SK-N-SH treated with all-trans-retinoic acid at 6 μM for 48 hours (cell line): ENCODE data around the gene ADAM10.

Experiments used
- ATAC-seq: fragments of 200-7000 bp; cut with Tn5 transposase; 3 replicates; pipeline ENCODE4 v1.9.1; 2020; ENCODE audit warnings: mild to moderate bottlenecking, moderate library complexity
- ARNTL ChIP-seq: fragments of 450-650 bp; formaldehyde crosslinking; IDR thresholded peaks from 2 replicates; pipeline ENCODE4 v1.5.0; 2020; ENCODE audit warnings: low read depth, mild to moderate bottlenecking, moderate library complexity, borderline replicate concordance
- BACH2 ChIP-seq: fragments of 250-450 bp; sonication (Bioruptor Pico); IDR thresholded peaks from 2 replicates; pipeline ENCODE4 v1.9.0; 2021; ENCODE audit warnings: mild to moderate bottlenecking, borderline replicate concordance
- CSDC2 ChIP-seq: fragments of 250-450 bp; sonication (Bioruptor Pico); IDR thresholded peaks from 2 replicates; pipeline ENCODE4 v1.5.0; 2020; ENCODE audit warnings: mild to moderate bottlenecking, moderate library complexity
- GLIS3 ChIP-seq: fragments of 250-450 bp; sonication (Bioruptor Pico); IDR thresholded peaks from 2 replicates; pipeline ENCODE4 v1.5.0; 2020; ENCODE audit warnings: mild to moderate bottlenecking, moderate library complexity
- ISL1 ChIP-seq: fragments of 250-450 bp; sonication (Bioruptor Pico); IDR thresholded peaks from 2 replicates; pipeline ENCODE4 v2.1.2; 2022; ENCODE audit warnings: mild to moderate bottlenecking, moderate library complexity
- OSR1 ChIP-seq: fragments of 250-450 bp; sonication (Bioruptor Pico); IDR thresholded peaks from 2 replicates; pipeline ENCODE4 v1.8.0; 2022; ENCODE audit warnings: moderate library complexity, mild to moderate bottlenecking, inconsistent platforms
- PATZ1 ChIP-seq: fragments of 250-450 bp; sonication (Bioruptor Pico); IDR thresholded peaks from 2 replicates; pipeline ENCODE4 v1.8.0; 2020; ENCODE audit warnings: mild to moderate bottlenecking, moderate library complexity, borderline replicate concordance
- PPARA ChIP-seq: fragments of 250-450 bp; sonication (Bioruptor Pico); IDR thresholded peaks from 2 replicates; pipeline ENCODE4 v1.5.0; 2020; ENCODE audit warnings: mild to moderate bottlenecking, borderline replicate concordance
- SNAI2 ChIP-seq: fragments of 250-450 bp; sonication (Bioruptor Pico); IDR thresholded peaks from 2 replicates; pipeline ENCODE4 v1.5.0; 2020; ENCODE audit warnings: mild to moderate bottlenecking, moderate library complexity
- TCF4 ChIP-seq: fragments of 250-450 bp; sonication (Bioruptor Pico); IDR thresholded peaks from 2 replicates; pipeline ENCODE4 v1.8.0; 2021; ENCODE audit warnings: mild to moderate bottlenecking, moderate library complexity, borderline replicate concordance
- TOX ChIP-seq: fragments of 250-450 bp; sonication (Bioruptor Pico); IDR thresholded peaks from 2 replicates; pipeline ENCODE4 v1.8.0; 2021; ENCODE audit warnings: mild to moderate bottlenecking, moderate library complexity, borderline replicate concordance
- ZC3H10 ChIP-seq: fragments of 250-450 bp; sonication (Bioruptor Pico); IDR thresholded peaks from 2 replicates; pipeline ENCODE4 v1.5.1; 2021; ENCODE audit warnings: mild to moderate bottlenecking, moderate library complexity
- ZFP3 ChIP-seq: fragments of 250-450 bp; sonication (Bioruptor Pico); IDR thresholded peaks from 2 replicates; pipeline ENCODE4 v1.5.0; 2020; ENCODE audit warnings: mild to moderate bottlenecking, moderate library complexity
- ZFP30 ChIP-seq: fragments of 450-650 bp; formaldehyde crosslinking; IDR thresholded peaks from 2 replicates; pipeline ENCODE4 v1.5.0; 2022; ENCODE audit warnings: mild to moderate bottlenecking, moderate library complexity
- ZNF70 ChIP-seq: fragments of 450-650 bp; formaldehyde crosslinking; IDR thresholded peaks from 2 replicates; pipeline ENCODE4 v1.5.0; 2020; ENCODE audit warnings: mild to moderate bottlenecking, moderate library complexity
- ZNF8 ChIP-seq: fragments of 450-650 bp; formaldehyde crosslinking; IDR thresholded peaks from 2 replicates; pipeline ENCODE4 v1.5.0; 2020; ENCODE audit warnings: mild to moderate bottlenecking, moderate library complexity
- TF ChIP-seq, protein P1 (sequence below): fragments of 250-450 bp; sonication (Bioruptor Pico); IDR thresholded peaks from 2 replicates; pipeline ENCODE4 v1.5.0; 2020; ENCODE audit warnings: mild to moderate bottlenecking, moderate library complexity
- TF ChIP-seq, protein P2 (sequence below): fragments of 250-450 bp; sonication (Bioruptor Pico); IDR thresholded peaks from 2 replicates; pipeline ENCODE4 v1.5.1; 2020; ENCODE audit warnings: low read depth, mild to moderate bottlenecking, moderate library complexity
- TF ChIP-seq, protein P3 (sequence below): fragments of 250-450 bp; sonication (Bioruptor Pico); IDR thresholded peaks from 2 replicates; pipeline ENCODE4 v1.5.1; 2021; ENCODE audit warnings: mild to moderate bottlenecking, moderate library complexity
- TF ChIP-seq, protein P4 (sequence below): fragments of 250-450 bp; sonication (Bioruptor Pico); IDR thresholded peaks from 2 replicates; pipeline ENCODE4 v1.8.0; 2021; ENCODE audit warnings: low read depth, mild to moderate bottlenecking, moderate library complexity, borderline replicate concordance

The ADAM10 gene

GRCh38 chr15:58764468-58764867 is 15.0 kb upstream of the ADAM10 start:
- ATAC-seq: no peak
- no peak for TF ChIP-seq ZFP3 (CRISPR knock-in tag)
- TF ChIP-seq, protein P1, sequence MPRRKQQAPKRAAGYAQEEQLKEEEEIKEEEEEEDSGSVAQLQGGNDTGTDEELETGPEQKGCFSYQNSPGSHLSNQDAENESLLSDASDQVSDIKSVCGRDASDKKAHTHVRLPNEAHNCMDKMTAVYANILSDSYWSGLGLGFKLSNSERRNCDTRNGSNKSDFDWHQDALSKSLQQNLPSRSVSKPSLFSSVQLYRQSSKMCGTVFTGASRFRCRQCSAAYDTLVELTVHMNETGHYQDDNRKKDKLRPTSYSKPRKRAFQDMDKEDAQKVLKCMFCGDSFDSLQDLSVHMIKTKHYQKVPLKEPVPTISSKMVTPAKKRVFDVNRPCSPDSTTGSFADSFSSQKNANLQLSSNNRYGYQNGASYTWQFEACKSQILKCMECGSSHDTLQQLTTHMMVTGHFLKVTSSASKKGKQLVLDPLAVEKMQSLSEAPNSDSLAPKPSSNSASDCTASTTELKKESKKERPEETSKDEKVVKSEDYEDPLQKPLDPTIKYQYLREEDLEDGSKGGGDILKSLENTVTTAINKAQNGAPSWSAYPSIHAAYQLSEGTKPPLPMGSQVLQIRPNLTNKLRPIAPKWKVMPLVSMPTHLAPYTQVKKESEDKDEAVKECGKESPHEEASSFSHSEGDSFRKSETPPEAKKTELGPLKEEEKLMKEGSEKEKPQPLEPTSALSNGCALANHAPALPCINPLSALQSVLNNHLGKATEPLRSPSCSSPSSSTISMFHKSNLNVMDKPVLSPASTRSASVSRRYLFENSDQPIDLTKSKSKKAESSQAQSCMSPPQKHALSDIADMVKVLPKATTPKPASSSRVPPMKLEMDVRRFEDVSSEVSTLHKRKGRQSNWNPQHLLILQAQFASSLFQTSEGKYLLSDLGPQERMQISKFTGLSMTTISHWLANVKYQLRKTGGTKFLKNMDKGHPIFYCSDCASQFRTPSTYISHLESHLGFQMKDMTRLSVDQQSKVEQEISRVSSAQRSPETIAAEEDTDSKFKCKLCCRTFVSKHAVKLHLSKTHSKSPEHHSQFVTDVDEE (CRISPR knock-in tag): no peak
- no peak for TF ChIP-seq ZFP30
- no peak for TF ChIP-seq ZC3H10 (CRISPR knock-in tag)
- TF ChIP-seq SNAI2 (CRISPR knock-in tag): no peak
- no peak for TF ChIP-seq BACH2 (CRISPR knock-in tag)
- TF ChIP-seq, protein P2, sequence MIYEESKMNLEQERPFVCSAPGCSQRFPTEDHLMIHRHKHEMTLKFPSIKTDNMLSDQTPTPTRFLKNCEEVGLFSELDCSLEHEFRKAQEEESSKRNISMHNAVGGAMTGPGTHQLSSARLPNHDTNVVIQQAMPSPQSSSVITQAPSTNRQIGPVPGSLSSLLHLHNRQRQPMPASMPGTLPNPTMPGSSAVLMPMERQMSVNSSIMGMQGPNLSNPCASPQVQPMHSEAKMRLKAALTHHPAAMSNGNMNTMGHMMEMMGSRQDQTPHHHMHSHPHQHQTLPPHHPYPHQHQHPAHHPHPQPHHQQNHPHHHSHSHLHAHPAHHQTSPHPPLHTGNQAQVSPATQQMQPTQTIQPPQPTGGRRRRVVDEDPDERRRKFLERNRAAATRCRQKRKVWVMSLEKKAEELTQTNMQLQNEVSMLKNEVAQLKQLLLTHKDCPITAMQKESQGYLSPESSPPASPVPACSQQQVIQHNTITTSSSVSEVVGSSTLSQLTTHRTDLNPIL (CRISPR knock-in tag): no peak
- no peak for TF ChIP-seq CSDC2 (CRISPR knock-in tag)
- TF ChIP-seq ZNF8 (CRISPR knock-in tag): no peak
- TF ChIP-seq ZNF70 (CRISPR knock-in tag): no peak
- TF ChIP-seq, all 23 proteins: peak for 0

DNA sequence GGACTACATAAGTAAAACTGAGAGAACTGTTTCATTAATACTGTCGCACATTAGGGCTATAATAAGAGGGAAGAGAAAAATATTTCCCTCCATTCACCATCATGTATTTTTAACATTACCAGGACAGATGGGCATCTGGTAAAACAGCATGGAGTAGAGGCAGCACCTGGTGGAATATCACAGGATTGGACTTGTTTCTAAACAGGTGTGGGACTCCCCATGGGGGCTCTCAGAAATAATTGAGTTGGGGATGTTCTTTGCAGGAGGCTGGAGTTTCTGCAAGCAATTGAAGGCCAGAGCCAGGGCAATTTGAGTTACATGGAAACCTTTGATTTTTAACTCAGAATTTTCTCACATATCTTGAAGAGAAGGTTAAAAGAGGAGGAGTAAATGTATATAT is 13.2 kb upstream of the ADAM10 start:
- no peak for ATAC-seq
- TF ChIP-seq PATZ1 (CRISPR knock-in tag): no peak

GRCh38 chr15:58762285-58762684 is 12.8 kb upstream of the ADAM10 start:
- no peak for ATAC-seq

GRCh38 chr15:58761010-58761388 is 11.5 kb upstream of the ADAM10 start:
- ATAC-seq: no peak
- TF ChIP-seq, protein P3, sequence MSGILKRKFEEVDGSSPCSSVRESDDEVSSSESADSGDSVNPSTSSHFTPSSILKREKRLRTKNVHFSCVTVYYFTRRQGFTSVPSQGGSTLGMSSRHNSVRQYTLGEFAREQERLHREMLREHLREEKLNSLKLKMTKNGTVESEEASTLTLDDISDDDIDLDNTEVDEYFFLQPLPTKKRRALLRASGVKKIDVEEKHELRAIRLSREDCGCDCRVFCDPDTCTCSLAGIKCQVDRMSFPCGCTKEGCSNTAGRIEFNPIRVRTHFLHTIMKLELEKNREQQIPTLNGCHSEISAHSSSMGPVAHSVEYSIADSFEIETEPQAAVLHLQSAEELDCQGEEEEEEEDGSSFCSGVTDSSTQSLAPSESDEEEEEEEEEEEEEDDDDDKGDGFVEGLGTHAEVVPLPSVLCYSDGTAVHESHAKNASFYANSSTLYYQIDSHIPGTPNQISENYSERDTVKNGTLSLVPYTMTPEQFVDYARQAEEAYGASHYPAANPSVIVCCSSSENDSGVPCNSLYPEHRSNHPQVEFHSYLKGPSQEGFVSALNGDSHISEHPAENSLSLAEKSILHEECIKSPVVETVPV (CRISPR knock-in tag): no peak
- TF ChIP-seq PPARA (CRISPR knock-in tag) (no peak), BACH2 (CRISPR knock-in tag) (no peak), ZFP3 (CRISPR knock-in tag) (no peak), OSR1 (no peak), SNAI2 (CRISPR knock-in tag) (no peak), ZNF70 (CRISPR knock-in tag) (no peak), TCF4 (no peak), ISL1 (CRISPR knock-in tag) (no peak), ZFP30 (no peak), TOX (CRISPR knock-in tag) (no peak), GLIS3 (CRISPR knock-in tag) (no peak), ARNTL (CRISPR knock-in tag) (no peak)
- TF ChIP-seq, protein P4, sequence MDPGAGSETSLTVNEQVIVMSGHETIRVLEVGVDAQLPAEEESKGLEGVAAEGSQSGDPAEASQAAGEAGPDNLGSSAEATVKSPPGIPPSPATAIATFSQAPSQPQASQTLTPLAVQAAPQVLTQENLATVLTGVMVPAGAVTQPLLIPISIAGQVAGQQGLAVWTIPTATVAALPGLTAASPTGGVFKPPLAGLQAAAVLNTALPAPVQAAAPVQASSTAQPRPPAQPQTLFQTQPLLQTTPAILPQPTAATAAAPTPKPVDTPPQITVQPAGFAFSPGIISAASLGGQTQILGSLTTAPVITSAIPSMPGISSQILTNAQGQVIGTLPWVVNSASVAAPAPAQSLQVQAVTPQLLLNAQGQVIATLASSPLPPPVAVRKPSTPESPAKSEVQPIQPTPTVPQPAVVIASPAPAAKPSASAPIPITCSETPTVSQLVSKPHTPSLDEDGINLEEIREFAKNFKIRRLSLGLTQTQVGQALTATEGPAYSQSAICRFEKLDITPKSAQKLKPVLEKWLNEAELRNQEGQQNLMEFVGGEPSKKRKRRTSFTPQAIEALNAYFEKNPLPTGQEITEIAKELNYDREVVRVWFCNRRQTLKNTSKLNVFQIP (CRISPR knock-in tag): no peak

More at GRCh38 chr15:58762285-58762684, 12.8 kb upstream of the ADAM10 start:
- TF ChIP-seq PATZ1 (CRISPR knock-in tag) (no peak), BACH2 (CRISPR knock-in tag) (no peak), ZNF70 (CRISPR knock-in tag) (no peak), TOX (CRISPR knock-in tag) (no peak)
- TF ChIP-seq, protein P2 (CRISPR knock-in tag): no peak
- TF ChIP-seq, all 23 proteins: peak for 0
